Thyroid gland (tissue), 4 donors: ENCODE results near the gene PARD3.
"Not testable (repeated sequence)": the region's sequence is repeated elsewhere in the genome, so short reads cannot be mapped to it uniquely, and the experiment has no call there.

Experiments
- POLR2A ChIP-seq, 2 donors: fragments of 450-650 bp; IDR thresholded peaks; one replicate each; pipeline ENCODE4 v1.6.1; 2017; ENCODE audit warnings: antibody characterized with exemption in 2 of 2, mild to moderate bottlenecking in 2 of 2, moderate library complexity in 1 of 2
- TF ChIP-seq, protein P1 (sequence below), 6 experiments: fragments of 200-600 bp in 3 of 6; fragments of 450-650 bp in 3 of 6; sonication (generic) in 3 of 6; IDR thresholded peaks; one replicate each; pipeline ENCODE4 v1.5.1; 2016 to 2019; ENCODE audit warnings: antibody characterized with exemption in 6 of 6, mild to moderate bottlenecking in 2 of 6, inconsistent platforms in 1 of 6, moderate library complexity in 1 of 6

- TF ChIP-seq, protein P1, sequence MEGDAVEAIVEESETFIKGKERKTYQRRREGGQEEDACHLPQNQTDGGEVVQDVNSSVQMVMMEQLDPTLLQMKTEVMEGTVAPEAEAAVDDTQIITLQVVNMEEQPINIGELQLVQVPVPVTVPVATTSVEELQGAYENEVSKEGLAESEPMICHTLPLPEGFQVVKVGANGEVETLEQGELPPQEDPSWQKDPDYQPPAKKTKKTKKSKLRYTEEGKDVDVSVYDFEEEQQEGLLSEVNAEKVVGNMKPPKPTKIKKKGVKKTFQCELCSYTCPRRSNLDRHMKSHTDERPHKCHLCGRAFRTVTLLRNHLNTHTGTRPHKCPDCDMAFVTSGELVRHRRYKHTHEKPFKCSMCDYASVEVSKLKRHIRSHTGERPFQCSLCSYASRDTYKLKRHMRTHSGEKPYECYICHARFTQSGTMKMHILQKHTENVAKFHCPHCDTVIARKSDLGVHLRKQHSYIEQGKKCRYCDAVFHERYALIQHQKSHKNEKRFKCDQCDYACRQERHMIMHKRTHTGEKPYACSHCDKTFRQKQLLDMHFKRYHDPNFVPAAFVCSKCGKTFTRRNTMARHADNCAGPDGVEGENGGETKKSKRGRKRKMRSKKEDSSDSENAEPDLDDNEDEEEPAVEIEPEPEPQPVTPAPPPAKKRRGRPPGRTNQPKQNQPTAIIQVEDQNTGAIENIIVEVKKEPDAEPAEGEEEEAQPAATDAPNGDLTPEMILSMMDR (IDR thresholded peaks at IDR 0.05), result not testable (repeated sequence)
- not testable (repeated sequence) for TF ChIP-seq POLR2A (IDR thresholded peaks at IDR 0.05)
Observed at GRCh38 chr10:34268410-34268809, 546.7 kb downstream of the PARD3 start.
